HFF-Myc (cell line): ENCODE data around the gene GABRR2.
A peak's percentile ranks its signal among the peaks of the same experiment; 100 is the strongest.

Experiments used
- DNase-seq: peaks from one replicate; pipeline ENCODE4 v3.0.0-alpha.2; 2011; ENCODE audit warnings: low read depth; ENCODE audit errors: extremely low read depth
- H3K4me3 ChIP-seq: replicated peaks from 2 replicates; pipeline ENCODE4 v1.5.1; 2011; ENCODE audit warnings: low read depth, mild to moderate bottlenecking, control low read depth, low read length
- TF ChIP-seq, protein P1 (sequence below): IDR thresholded peaks from 2 replicates; pipeline ENCODE4 v1.5.1; 2012; ENCODE audit warnings: mild to moderate bottlenecking, low read depth, low read length, control low read depth; ENCODE audit errors: missing control alignments

Gene GABRR2

DNA sequence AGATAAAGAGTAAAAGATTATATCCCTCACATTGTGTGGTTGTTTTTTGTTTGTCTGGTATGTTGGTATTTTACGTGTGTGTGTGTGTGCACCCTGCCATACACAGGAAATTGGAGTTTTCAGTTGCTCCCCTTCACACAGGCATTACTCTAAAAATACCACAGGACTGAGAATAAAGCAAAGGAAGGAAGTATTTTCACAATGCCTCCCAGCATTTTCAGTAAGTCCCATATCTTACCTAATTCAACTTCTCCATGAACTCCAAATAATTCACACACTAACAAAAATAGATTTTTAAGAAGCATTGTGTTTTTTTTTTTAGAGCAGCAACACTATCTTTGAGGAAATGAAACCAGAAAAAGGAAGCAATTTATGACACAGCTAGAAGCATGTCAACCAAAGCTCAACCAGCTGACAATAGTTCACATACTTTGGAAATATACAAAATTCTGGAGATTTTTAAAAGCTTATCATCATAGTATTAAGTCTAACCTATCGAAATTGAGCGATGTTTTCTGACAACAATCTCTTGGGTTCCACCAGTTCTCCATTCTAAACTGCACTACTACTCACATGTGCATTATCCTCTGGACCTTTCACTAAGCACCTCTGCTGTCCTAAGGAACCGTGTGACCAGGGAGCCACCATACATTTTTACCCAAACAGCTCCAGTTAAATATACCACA, 35.3 kb upstream of the GABRR2 start:
- no peak for DNase-seq
- H3K4me3 ChIP-seq = peak overlapping the region; percentile 80
- TF ChIP-seq, protein P1, sequence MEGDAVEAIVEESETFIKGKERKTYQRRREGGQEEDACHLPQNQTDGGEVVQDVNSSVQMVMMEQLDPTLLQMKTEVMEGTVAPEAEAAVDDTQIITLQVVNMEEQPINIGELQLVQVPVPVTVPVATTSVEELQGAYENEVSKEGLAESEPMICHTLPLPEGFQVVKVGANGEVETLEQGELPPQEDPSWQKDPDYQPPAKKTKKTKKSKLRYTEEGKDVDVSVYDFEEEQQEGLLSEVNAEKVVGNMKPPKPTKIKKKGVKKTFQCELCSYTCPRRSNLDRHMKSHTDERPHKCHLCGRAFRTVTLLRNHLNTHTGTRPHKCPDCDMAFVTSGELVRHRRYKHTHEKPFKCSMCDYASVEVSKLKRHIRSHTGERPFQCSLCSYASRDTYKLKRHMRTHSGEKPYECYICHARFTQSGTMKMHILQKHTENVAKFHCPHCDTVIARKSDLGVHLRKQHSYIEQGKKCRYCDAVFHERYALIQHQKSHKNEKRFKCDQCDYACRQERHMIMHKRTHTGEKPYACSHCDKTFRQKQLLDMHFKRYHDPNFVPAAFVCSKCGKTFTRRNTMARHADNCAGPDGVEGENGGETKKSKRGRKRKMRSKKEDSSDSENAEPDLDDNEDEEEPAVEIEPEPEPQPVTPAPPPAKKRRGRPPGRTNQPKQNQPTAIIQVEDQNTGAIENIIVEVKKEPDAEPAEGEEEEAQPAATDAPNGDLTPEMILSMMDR = no peak

DNA sequence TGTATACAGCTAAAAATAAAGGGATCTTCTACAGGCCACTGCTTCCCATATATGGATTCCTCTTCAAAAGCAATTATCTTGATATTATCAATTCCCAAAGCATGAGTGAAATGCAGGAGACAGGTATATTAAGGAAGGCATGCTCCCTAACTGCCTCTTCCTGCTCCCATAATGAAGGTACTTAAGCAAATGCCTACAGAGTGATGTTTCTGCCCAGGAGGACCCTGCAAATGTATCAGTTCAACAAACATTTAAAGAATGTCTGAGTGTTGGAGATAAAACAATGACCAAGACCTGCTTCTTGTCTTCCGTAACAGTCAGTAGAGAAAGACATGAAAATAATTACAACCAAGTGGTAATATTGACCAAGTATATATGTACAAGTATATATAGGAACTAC, 33.3 kb upstream of the GABRR2 start:
- DNase-seq = no peak
- H3K4me3 ChIP-seq = no peak overlapping the region
- TF ChIP-seq, protein P1 = no peak

DNA sequence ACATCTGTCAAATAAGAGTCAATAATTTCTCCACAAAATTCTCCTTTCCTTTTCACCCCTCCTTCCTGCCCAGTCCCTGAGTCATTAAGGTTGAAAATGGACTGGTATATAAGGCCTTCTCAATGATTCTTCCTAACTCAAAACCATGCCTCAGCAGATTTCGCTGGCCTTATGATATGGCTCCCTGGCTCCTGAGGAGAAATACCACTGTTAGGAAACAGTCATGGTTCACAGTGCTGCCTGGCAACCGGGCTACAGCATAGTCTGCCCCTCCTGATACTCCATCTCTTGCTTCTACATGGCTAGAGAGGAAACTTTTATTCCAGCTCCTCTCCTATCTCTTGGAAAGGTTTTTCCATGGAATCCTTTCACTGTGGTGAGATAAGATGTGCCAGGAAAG, 32.7 kb upstream of the GABRR2 start:
- DNase-seq = no peak
- TF ChIP-seq, protein P1 = no peak
- no peak overlapping the region for H3K4me3 ChIP-seq

DNA sequence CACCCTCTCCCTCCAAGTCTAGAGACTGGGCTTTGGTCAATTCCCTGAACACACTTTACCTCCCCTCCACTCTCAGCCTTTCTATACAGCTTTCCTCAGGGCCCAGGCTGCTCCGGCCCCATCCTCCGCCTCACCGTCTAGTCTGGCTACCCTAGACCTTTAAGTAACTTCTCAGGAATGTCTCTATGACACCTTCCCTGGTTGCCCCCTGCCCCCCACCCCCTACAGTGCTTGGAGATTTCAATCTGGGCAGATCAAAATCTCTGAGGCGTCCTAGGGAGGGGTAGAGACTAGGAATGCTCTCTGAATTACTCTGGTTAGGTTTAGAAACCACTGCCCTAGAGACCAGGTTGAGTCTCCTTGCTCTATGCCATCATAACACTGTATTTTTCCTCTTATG, 31.3 kb upstream of the GABRR2 start:
- no peak overlapping the region for H3K4me3 ChIP-seq
- TF ChIP-seq, protein P1 = no peak
- DNase-seq = no peak

DNA sequence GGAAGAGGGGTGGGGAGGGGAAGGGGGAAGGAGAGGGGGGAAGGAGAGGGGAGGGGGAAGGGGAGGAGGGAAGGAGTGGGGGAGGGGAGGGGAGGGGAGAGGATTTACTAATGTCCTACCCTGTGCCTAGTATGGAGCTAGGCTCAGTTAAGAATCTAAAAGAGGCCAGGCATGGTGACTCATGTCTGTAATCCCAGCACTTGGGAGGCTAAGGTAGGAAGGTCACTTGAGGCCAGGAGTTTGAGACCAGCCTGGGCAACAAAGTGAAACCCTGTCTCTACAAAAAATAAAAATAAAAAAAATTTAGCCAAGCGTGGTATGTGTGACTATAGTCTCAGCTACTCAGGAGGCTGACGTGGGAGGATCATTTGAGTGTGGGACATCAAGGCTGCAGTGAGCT, 24.5 kb upstream of the GABRR2 start:
- TF ChIP-seq, protein P1 = no peak
- H3K4me3 ChIP-seq = no peak overlapping the region
- DNase-seq = no peak

DNA sequence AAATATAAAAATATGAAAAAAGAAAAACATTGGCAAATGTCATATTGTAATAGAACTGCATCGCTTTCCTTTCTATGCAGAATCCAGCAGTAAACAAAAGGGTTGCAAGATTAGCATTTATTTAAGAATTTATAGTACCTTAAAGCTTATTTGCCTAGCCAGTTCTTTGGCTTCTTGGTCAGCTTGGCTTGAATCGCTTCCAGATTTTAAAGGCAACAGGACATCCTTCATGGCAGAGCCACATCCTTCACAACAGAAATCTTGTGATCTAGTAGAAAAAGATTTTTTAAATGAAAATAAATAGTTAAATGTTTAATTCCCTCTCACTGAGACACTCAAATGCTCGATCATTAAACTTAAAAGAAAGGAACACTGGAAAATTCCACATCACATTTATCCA, 20.1 kb upstream of the GABRR2 start:
- no peak for DNase-seq
- no peak overlapping the region for H3K4me3 ChIP-seq
- TF ChIP-seq, protein P1 = no peak

DNA sequence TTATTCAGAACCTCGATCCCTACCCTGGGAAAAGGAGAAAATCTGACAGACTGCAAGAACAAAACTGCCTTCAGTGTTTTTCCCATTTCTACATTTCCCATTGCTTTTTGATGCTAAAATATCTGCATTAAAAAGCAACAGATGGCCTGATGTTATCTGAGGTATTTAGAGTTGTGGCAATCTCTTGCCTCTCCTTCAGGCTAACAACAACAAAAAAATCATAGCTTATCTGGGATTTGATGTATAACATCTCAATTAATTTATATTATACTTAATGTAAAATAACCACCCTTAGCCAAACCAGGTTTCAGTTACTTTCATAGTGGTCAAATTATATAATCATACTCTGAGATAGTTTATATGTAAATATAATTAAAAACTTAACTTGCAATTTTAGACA, 15.8 kb upstream of the GABRR2 start:
- TF ChIP-seq, protein P1 = no peak
- no peak overlapping the region for H3K4me3 ChIP-seq
- no peak for DNase-seq
